Activated CD8-positive, alpha-beta memory T cell treated with anti-CD3 and anti-CD28 coated beads, Interleukin-2, amount 50 U/mL, for 4 hours (primary cell): ENCODE measurements around the gene RPS6KA2.
"Not testable (repeated sequence)": the region's sequence is repeated elsewhere in the genome, so short reads cannot be mapped to it uniquely, and the experiment has no call there.

Source experiments
- DNase-seq: peaks from one replicate; pipeline ENCODE4 v3.0.0-alpha.2; 2020

Gene RPS6KA2

DNA sequence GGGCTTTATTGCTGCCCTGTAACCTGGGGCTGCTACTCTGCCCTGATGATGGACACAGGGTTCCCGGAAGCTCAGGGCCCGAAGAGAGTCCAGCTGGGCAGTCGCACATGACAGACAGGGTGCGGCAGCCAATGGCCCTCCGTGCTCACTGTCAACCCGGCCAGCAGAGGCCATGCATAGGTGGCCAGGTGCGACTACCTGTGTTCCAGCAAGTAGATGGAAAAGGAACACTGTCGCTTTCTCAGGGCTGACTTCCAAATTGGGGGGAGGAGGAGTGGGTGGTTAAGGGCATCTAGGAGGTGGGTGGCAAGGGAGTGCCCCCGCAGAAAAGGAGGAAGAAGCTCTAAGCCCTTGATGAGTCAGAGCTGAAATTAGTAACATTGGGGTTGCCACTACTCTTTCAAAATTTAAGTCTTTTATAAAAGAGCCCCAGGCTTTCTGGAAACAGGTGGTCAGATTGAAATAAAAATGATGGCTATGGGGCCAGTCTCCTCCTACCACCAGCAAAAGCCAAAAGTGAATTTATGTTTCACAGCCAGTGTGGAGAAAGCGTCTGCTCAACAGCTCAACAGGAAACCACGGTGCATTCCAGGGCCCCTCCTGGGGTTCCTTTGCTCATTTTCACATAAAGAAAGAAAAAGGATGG, 38.2 kb downstream of the RPS6KA2 start:
- DNase-seq: no peak

DNA sequence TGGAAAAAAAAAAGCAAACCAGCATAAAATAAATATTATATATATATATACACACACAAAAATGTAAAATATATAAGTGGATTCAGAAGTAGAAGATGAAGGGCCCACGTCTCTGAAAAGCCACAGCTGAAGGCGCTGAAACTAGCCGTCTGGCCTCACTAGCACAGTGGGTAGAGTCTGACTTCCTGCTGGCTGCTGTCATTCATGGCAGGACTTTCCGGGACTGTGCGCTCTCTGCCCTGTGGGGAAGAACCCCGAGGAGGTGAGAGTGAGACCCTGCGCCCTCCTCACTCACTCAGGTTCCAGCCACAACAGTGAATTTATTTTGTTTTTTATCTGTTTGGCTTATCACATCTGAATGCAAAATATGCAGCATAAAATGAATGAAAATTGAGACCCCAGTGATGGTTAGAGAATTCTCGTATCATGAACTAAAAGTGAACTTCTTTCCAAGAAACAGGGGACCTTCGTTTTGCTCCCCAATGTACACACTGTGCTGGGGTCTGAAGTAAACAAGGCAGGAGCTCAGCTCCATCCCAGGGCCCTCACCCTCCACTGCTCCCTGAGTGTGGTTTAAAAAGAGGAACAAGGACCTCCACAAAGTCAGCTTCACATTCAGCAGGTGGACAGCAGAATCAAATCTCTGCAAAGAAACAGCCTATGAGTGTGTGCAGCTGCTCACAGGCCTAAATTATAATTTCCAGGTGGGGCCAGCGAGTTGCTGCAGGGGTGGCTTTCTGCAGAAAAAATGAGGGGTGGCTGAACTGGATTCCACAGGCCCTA, 39.2 kb downstream of the RPS6KA2 start:
- DNase-seq: no peak

DNA sequence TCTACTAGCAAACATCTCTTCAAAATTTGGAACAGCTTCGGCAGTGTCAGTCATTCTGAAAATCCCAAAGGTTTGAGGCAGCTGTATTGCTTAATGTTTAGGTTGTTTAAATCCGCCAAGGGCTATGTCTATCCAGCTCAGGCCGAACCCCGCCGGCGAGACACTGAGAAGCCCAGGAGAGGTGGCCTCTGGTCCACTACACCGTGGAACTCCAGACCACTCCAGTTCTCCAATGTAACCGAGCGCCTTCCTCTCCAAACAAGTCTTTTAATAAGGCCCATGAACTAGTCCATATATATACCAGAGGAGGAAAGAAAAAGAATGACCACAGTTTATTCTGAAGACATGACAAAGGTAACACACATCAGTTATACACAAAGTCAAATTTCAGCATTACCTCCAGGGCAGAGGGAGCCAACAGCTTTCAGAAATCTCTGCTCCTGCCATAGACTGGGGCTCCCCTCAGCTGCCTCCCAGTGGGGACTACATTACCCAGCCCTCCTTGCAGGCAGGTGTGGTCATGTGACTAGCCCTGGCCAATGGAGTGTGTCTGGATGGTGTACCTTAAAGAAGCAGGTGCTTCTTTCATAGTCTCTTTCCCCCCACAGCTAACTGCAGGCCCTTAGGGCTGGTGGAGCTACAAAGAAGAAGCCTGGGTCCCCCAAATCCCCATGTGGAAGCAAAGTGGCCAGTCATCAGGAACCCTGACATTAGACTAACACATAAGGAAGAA, 40.5 kb downstream of the RPS6KA2 start, which contains the start of gene RAMACL:
Gene RAMACL, minus strand, starts transcription at position 255 of the 733 bp plus-strand sequence. Its CDS starts 201 bp downstream, at position 54.
- peak; percentile 37 for DNase-seq

DNA sequence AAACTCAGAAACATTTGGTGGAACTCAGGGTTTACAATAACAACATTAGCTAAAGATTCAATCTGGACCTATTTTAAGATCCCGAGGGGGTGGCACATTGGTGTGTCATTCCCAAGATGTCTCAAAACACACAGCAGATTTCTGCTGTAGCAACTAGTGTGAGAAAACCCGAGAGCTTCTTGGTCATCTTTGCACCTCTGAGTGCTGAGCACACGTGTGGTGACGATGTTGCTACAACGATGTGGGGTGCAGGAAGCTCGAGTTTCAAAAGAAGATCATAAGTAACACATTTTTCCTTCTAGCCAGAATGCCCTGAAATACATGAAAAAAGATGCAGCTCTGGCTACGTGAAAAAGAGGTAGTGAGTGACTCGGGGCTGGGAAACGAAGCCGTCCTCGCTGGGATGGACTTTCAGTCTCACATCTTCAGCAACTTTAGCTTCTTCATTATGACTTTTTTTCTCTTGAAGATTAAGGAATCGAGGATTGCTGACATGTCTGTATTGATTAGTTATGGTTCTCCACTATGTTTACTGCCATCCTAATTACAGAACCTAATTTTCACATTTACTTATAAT, 42.1 kb downstream of the RPS6KA2 start:
- no peak for DNase-seq

DNA sequence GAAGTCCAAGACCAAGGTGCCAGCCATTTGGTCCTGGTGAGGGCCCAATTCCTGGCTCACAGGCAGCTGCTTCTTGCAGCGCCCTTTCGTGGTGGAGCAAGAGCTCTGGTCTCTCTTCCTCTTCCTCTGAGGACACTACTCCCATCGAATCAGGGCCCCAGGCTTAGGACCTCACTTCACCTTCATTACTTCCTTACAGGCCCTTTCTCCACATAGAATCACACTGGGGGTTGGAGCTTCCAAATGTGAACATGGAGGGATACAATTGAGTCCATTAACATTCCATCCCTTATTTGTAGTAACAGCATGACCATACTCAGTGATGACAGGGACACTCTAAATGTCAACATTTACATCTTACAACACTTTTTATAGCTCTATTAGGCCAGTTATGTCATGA, 42.9 kb downstream of the RPS6KA2 start:
- DNase-seq: no peak

DNA sequence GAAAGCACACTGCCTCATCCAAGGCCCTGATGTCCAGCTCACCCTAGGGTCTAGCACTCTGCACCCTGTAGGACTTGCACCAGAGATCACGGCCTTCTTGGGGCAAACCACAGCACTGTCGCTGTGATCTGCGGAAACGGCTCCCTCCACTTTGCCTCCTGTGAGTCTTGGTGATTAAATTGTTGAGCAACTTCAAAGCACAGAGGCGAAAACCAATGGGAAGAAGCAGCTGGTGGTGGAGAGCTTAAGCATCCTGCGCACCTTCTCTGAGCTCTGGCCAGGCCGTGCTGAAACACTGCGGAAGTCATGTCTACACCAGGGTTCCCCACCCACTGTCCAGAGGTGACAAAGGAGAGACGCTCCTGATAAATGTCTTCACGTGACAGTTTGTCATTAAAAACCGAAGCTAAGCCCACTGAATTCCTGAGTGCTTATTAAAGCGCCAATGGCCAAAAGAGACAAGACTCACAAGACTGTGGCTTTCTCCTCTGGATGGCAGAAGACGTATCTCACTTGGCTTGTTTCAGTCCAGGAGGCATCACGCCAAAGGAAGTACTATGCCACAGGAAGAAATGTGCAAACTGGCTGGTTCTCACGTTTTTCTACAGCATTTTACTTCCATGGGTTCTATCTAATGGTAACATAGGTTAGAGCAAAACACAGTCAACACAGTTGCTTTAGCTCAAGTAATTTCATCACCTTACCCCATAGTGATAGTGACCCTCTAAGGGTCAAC, 43.7 kb downstream of the RPS6KA2 start:
- no peak for DNase-seq

DNA sequence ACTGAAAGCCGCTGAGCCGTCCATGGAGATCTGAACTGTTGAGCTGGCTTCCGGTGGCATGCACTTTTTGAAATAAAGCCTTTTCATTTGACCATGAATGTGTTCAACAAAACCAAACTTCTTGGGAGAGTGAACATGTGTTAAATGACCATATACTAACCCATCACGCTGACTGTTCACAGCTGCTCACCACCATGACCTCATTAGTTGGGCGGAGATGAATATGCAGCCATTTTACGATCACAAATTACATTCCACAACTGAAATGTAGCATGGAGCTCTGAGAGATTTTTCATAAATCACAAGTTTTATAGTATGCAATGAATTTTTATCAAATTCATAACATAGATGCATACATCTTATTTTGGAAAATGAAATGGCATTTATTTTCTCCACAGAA, 44.8 kb downstream of the RPS6KA2 start:
- DNase-seq: no peak

DNA sequence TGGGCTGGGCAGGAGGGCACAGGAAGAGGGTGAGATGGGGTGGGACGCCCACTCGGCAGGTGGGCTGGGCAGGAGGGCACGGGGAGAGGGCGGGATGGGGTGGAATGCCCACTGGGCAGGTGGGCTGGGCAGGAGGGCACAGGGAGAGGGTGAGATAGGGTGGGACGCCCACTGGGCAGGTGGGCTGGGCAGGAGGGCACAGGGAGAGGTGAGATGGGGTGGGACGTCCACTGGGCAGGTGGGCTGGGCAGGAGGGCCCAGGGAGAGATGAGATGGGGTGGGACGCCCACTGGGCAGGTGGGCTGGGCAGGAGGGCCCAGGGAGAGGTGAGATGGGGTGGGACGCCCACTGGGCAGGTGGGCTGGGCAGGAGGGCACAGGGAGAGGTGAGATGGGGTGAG, 45.2 kb downstream of the RPS6KA2 start:
- DNase-seq: not testable (repeated sequence)

DNA sequence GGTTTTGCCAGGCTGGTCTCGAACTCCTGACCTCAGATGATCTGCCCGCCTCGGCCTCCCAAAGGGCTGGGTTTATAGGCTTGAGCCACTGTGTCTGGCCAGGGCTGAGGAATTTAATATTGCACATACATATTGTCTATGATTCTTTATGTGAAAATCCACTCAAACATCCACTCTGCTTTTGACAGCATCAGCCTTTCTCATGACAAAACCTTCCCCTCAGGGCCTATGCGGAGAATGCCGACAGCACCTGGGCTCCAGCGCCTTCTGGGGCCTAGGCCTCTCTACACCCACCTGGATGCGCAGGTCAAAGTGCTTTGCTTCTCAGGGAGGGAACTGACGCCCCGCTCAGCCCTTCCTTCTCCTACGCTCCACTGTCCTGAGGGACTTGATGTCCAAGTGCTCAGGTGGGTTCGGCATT, 46.0 kb downstream of the RPS6KA2 start:
- DNase-seq: no peak

DNA sequence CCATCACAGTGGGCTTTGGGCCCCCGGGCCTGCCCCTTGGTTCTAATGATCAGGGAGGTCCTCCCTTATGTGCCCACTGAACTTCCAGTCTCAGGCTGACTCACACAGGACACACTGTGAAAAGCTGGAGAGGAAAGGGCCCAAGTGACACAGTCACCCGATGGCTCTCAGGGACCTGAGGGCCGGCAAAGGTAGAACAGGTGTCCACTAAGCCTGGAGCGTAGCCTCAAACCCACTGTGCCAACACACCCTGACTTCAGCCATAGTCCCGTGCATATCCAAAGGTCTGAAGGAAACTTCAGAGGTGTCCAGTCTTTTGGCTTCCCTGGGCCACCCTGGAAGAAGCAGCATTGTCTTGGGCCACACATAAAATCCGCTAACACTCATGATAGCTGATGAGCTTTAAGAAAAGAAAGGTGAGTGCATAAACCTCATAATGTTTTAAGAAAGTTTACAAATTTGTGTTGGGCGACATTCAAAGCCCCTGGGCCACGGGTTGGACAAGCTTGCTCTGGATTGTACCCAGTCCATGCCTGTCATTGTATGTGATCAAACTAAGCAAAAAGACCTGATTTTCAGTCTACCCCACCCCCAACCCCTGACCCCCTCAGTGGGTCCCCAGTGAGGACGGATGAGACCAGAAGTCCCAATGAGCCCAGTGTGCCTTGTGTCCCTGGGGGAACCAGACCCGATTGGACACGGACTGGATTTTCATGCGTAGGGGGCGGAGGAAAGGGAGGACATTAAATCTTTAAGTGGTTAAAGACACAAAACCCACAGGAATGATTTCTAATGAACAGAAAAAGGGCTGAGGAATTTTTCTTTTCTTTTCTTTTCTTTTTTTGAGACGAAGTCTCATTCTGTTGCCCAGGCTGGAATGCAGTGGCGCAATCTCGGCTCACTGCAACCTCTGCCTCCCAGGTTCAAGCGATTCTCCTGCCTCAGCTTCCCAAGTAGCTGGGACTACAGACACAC, 46.7 kb downstream of the RPS6KA2 start:
- no peak for DNase-seq

DNA sequence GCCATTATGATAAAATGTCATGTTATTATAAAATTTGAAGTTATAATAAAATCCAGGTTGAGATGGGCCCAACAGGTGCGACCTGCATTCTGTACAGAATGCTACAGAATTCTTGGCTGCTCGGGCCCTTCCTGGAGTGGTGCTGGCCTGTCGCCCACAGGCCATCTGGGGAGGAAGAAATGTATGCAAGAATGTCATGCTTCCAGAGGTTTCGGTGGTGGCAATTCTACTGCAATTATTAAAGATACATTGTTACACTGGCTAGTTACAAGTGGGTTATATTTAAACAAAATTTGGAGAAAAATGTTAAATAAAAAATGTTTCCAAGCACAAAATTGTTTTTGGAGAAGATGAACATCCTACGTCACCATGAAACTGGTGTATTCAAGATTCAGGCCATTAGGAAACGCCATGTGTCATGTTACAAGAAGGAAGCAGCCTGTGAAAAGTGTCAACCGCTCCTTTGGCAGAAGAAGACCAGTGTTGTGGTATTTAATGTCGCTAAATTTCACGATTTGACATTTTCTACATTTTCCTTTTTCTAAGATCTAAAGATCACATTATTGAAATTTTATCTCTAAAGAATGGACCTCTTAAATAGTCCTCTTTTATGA, 47.7 kb downstream of the RPS6KA2 start:
- DNase-seq: no peak

DNA sequence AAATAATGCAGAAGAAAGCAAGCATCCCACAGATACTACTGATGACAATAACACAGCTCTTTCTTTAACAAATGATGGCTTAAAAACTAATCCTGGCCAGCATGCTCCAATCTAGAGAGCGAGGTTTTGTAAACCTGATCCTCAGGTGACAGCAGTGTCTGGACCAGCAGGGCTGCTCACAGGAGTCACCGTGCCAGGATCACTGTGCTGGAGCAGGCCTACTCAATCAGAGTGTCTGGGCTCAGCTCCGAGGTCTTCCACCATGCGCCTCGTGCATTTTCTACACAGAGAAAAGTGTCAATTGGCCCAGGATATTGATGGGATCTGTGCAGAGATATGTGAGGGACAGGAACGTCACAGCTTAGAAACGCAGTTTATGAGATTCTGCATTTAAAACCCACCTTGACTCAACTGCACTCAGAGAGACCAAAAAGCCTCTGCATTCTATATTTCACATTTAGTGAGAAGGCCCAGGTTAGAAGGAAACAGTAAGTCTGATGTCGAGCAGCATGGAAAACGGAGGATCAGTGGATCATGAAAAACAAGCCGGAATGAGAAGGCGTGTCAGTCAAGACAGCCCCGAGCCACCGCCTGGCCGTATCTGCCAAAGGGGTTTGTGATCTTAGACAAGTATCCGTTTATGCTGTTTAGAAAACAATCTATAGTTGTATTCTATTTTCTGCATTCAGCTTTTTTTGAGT, 48.4 kb downstream of the RPS6KA2 start:
- DNase-seq: no peak

DNA sequence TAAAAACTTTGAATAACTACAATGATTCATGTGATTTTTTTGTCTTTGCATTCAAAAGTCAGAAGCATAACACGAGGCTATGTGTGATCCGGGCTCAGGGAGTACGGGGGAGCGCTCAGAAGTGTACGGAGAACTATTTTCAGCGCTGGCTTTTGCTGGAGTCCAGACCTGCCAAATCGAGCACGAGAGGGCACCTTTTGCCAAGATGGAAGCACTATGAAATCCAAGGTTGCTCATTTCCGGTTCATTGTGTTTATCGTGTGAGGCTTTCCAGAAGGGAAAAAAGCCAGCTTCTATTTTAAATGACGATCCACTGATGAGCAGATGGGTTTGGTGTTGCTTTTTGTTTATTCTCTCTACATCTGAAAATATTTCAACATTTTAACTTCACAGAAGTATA, 51.8 kb downstream of the RPS6KA2 start:
- DNase-seq: no peak

DNA sequence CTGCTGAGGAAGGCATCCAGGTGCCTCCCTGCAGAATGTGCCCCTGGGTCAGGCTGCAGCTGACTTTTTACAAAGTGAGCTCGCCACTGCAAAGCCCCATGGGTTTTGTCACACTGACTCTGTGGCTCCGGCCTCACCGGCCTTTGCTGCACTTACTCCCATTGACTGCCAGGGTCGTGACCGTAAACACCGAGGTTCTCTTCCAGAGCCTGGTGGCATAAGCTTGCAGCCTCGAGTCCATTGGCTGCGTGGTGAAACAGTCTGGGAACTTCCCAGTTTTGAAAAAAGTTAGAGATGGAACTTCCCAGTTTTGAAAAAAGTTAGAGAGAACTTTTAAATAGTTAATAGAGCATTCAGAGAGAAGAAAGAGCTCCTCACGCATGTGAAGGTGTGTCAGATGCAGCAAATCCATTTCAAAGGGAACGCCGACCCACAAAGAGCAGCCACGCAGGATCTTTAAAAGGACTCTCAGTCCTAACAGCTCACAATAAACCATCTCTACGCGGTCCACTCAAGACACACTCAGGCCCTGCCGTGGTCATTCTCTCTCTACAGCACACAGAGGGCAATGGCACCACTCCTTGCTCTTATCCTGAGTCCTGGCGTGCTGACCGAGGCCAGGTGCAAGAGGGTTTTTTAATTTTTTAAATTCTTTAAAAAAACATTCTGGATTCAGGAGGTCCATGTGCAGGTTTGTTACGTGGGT, 53.4 kb downstream of the RPS6KA2 start:
- no peak for DNase-seq

DNA sequence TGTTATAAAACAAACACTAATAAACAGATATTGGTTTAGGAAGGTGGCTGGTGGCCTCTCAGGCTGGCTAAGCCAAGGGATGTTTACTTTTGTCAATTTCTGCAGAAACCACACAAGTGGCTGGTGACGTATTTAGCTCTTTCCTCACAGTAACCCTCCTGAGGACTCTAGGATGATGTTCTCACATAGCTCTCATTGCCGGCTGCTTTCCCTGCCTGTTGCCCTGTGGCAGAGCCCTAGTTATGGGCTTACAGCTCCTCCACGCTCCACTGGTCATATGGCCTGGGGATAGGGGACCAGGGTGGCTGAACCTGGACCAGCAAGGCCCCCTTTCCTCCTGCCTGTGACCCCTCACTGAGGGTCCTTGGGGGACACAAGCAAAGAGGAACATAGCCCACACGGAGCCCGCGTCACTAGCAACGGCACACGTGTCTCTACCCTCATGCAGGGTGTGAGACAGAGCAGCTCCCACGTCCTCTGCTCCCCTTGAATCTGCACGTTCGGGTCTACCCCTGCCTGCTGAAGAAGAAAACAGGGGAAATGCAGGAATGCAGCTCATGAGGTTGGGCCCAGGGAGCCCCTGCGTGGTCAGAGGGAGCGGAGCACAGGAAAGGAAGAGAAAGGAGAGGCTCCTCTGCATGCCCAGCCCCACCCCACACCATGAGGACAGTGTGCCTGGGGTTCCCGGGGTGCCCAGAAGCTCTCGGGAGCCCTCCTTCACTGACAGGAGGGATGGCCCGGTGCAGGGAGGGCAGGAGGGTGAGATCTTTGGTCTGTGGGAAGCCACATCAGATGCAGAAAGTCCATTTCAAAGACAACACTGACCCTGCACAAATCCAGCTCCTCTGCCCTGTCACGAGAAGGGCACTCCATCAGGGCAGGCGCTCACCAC, 54.4 kb downstream of the RPS6KA2 start:
- no peak for DNase-seq

DNA sequence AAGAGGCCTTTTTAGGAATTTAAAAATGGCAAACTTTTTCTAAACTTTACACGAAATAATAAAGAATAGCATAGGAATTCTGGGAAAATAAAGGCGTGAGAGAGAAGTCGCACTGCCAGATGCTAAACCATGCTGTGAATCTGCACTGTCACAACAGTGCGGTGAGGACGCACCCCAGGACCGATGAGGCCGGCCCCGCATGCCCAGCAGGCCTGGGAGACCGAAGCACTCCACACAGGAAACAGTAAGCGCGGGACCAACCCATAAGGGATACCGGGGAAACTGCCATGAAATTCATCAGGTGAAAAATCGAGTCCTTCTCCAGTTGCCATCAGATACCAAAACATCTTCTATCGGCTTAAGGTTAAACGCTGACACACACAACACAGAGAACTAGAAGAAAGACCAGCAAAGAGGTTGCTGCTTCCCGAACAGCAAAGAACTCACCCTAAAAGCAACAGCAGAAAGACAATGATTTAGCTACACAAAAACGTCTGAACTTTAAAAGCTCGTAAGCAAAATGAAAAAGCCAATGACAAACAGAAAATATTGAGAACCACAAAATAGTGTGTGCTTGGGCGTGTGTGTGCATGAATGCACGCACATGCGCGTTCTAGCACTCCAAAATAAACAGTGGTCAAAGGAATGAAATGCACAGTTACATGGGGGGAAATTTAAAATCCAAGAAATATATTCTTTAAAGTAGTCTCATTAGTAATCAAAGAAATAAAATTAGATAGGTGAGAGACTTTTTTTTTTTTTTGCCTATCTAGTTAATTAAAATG, 55.9 kb downstream of the RPS6KA2 start:
- DNase-seq: no peak

DNA sequence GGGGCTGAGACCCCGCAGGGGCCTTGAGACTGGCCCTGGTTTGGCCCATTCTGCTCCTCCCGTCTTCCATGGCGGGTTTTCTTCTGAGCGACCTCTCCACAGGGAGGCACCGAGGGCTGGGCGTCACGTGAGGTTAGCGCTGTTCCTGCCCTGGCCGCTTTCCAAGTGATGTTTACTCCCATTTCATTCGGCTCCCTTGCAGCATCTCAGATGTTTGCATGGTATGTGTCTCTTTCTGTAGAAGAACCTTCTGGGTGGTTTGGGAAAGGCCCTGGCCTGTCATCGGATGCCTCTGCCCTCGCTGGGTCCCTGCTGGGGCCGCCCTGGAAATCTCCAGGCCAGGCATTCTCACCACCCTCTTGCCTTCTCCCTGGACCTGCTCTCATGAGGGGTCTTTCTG, 57.8 kb downstream of the RPS6KA2 start:
- no peak for DNase-seq

DNA sequence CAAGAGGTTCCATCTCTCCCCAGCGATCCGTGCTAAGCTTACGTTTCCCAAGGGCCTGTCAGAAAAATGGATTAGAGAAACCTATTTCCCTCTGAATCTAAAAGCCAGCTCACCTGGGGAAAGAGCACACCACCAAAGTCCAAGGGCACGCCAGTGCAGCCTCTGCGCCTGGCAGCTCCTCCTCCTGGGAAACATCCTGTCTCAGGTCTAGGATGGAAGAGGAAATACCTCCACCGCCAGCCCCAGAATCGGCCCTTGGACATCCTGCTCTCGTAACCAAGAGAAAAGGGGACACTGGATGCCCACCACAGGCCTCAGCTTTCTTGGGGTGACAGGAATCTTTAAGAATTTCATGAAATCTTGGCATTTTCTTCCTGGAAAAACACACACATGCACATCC, 59.2 kb downstream of the RPS6KA2 start:
- no peak for DNase-seq
